ENCODE results near the gene BACH2.

The BACH2 gene

DNA sequence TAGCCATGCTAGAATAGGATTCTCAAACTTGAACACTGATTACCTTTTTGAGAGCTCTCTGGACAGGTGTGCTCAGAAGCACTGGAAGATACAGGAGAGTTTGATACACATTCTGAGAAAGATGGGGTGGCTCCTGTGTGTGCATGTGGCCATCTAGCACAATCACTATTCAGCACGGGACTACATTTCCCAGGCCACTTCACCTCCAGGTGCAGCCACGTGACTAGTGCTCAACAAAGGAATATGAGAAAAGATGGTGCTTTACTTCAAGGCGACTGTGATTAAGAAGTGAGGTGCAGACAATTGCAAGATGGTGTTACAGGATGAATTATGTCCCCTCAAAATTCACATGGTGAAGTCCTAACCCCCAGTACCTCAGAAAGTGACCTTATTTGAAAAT is 103.8 kb downstream of the BACH2 start:
- H3K9me3 ChIP-seq (ENCODE audit: control insufficient read depth, insufficient read depth, low read depth, low read length), result peaks cover 8% of the 10 kb centered on the region
- 0 out of 2 replicates have a peak, but pooled peaks cover 5% of the 10 kb centered on the region for H3K4me1 ChIP-seq (ENCODE audit: control insufficient read depth, insufficient read depth, low read length)
- H3K4me3 ChIP-seq (ENCODE audit: low read depth, low read length), result no peak overlapping the region
- no peaks in the 10 kb centered on the region for H3K36me3 ChIP-seq (ENCODE audit: control insufficient read depth, insufficient read depth, low read length)
- H3K9ac ChIP-seq (ENCODE audit: low read length), result no peak overlapping the region
- no peaks in the 10 kb centered on the region for H3K27me3 ChIP-seq (ENCODE audit: control insufficient read depth, insufficient read depth, low read length)
- no peak overlapping the region for H3K27ac ChIP-seq (ENCODE audit: low read depth, low read length)

DNA sequence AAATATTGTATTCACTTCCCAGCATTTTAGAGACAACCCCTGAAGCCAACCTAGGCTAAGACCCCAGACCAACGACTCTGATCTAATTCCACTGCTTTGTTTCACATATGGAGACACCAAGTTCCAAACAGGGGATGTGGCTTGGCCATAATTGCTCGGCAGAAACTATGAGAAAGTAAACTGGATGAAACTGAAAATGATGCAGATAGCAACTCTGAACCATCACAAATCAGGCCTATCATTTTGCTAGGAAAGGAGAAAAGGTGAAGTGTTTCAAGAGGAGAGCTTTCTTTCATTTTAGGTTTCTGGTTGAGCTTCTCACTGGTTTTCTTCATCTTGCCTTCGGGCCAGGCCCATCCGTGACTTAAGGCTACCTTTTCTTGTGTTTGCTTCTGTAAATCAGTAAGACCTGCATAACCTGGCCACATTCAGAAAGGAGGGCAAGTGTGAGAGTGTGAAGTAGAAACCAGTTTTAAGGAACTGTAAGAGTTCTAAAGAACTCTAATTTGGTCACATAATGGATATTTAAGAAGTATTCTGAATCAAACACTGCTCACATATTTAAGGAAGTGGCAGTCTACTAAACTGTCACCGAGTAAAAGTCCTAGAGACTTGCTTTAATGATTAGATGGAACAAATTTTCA is 105.8 kb downstream of the BACH2 start:
- Histone ChIP-seq H3K27me3 (ENCODE audit: control insufficient read depth, insufficient read depth, low read length) (no peaks in the 10 kb centered on the region), H3K4me3 (ENCODE audit: low read depth, low read length) (no peak overlapping the region), H3K9me3 (ENCODE audit: control insufficient read depth, insufficient read depth, low read depth, low read length) (no peaks in the 10 kb centered on the region), H3K36me3 (ENCODE audit: control insufficient read depth, insufficient read depth, low read length) (no peaks in the 10 kb centered on the region), H3K4me1 (ENCODE audit: control insufficient read depth, insufficient read depth, low read length) (peaks cover 9% of the 10 kb centered on the region; the same call in 1 of the 2 replicates), H3K9ac (ENCODE audit: low read length) (no peak overlapping the region), H3K27ac (ENCODE audit: low read depth, low read length) (no peak overlapping the region)

DNA sequence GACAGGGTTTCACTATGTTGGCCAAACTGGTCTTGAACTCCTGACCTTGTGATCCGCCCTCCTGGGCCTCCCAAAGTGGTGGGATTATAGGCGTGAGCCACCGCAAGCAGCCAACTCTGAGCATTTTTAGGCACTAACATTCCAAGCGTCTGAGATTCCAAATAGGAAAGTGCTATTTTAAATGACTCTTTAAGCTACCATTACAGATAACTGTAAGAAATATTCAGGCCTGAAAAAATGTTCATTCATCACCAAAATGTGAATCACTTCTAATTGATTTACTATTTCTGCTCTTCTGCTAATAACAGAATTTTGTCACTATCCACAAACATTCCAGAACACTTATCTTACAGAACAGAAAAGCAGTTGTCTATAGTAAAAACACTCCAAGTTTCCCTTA is 106.5 kb downstream of the BACH2 start:
- Histone ChIP-seq H3K9me3 (ENCODE audit: control insufficient read depth, insufficient read depth, low read depth, low read length) (no peaks in the 10 kb centered on the region), H3K27me3 (ENCODE audit: control insufficient read depth, insufficient read depth, low read length) (no peaks in the 10 kb centered on the region), H3K27ac (ENCODE audit: low read depth, low read length) (no peak overlapping the region), H3K9ac (ENCODE audit: low read length) (no peak overlapping the region), H3K4me3 (ENCODE audit: low read depth, low read length) (no peak overlapping the region), H3K4me1 (ENCODE audit: control insufficient read depth, insufficient read depth, low read length) (peaks cover 4% of the 10 kb centered on the region; the same call in 1 of the 2 replicates), H3K36me3 (ENCODE audit: control insufficient read depth, insufficient read depth, low read length) (no peaks in the 10 kb centered on the region)

DNA sequence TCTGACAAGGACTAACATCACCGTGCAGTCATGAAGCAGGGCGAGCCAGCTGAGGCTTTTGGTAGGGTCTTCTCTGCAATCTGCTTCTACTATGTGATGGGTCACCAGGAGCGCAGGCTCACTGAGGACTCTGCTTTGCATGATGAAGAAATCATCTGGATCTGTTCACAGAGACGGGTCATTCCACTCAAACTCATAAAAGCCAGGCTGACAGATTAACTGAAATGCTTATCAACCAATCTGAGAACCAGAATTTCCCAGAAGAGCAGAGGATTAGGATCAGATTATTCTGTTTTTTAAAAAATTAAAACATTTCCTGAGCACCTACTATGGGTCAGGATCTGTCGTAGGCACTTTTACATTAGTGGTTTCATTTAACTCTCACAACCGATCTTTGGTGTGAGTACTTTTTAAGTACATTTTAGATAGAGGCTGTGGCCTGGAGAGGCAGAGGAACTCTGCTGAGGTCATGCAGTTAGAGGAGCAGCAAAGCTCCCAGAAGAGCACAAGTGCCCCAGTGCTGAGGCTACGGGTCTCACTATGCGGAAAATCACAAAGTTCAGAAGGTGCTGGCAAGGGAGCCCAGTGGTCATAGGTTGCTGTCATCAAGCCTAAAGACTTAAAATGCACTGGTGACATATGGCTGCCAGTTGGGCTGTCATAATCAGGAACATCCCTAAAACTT is 109.1 kb downstream of the BACH2 start:
- Histone ChIP-seq H3K27me3 (ENCODE audit: control insufficient read depth, insufficient read depth, low read length) (no peaks in the 10 kb centered on the region), H3K4me1 (ENCODE audit: control insufficient read depth, insufficient read depth, low read length) (peaks cover 4% of the 10 kb centered on the region), H3K9me3 (ENCODE audit: control insufficient read depth, insufficient read depth, low read depth, low read length) (no peaks in the 10 kb centered on the region), H3K4me3 (ENCODE audit: low read depth, low read length) (no peak overlapping the region), H3K9ac (ENCODE audit: low read length) (no peak overlapping the region), H3K36me3 (ENCODE audit: control insufficient read depth, insufficient read depth, low read length) (no peaks in the 10 kb centered on the region), H3K27ac (ENCODE audit: low read depth, low read length) (no peak overlapping the region)

DNA sequence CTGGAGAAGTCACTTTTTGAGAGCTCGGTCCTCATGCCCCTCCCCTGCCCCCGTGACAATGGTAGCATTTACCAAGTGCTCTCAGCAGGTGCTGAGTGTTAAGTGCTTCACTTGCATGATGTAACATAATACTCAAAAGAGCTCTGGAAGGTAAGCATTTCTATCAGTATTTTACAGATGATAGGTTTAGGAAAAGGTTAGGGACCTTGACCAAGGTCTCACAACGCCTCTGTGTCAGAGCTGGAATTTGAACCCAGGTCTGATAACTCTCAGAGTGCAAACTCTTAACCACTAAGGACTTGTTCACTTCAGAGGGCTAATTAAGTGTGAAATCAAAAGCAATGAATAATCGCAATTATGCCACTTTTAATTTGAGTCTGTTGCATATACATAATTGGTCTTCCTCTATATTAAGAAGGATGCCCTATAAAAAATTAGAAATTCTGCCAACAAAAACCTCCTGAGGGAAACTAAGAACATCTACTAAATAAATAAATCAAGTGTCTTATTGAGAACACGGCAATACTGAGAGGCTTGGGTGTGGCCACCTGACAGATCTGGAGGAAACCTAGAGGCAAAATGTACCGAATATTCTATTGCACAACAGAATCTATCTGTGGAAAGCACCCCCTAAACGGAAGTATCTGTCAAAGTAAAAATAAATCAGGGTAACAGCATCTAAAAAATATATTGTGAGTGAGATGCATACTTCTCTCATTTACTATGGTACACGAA is 109.8 kb downstream of the BACH2 start:
- H3K27ac ChIP-seq (ENCODE audit: low read depth, low read length), result no peak overlapping the region
- H3K9me3 ChIP-seq (ENCODE audit: control insufficient read depth, insufficient read depth, low read depth, low read length), result no peaks in the 10 kb centered on the region
- peaks cover 4% of the 10 kb centered on the region for H3K4me1 ChIP-seq (ENCODE audit: control insufficient read depth, insufficient read depth, low read length)
- H3K4me3 ChIP-seq (ENCODE audit: low read depth, low read length), result no peak overlapping the region
- H3K36me3 ChIP-seq (ENCODE audit: control insufficient read depth, insufficient read depth, low read length), result no peaks in the 10 kb centered on the region
- H3K9ac ChIP-seq (ENCODE audit: low read length), result no peak overlapping the region
- no peaks in the 10 kb centered on the region for H3K27me3 ChIP-seq (ENCODE audit: control insufficient read depth, insufficient read depth, low read length)

DNA sequence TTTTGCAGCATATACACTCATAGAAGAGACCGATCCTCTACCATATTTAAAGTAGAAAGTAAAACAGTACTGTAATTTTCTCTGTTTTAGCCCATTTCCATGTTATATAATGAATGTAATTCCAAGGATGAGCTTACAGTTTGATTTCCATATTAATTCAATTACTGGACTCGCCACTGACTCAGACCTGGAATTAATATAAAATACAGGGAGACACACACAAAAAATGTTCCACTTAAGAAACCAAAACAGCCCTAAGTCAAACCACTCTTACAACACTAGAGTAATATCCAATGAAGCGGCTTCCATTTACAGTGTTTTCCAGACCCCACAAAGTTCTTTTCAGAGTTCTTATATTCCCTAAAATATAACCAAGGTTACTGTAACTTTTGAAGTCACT is 110.6 kb downstream of the BACH2 start:
- Histone ChIP-seq H3K4me3 (ENCODE audit: low read depth, low read length) (no peak overlapping the region), H3K36me3 (ENCODE audit: control insufficient read depth, insufficient read depth, low read length) (no peaks in the 10 kb centered on the region), H3K9ac (ENCODE audit: low read length) (no peak overlapping the region), H3K27ac (ENCODE audit: low read depth, low read length) (no peak overlapping the region), H3K27me3 (ENCODE audit: control insufficient read depth, insufficient read depth, low read length) (no peaks in the 10 kb centered on the region), H3K9me3 (ENCODE audit: control insufficient read depth, insufficient read depth, low read depth, low read length) (no peaks in the 10 kb centered on the region), H3K4me1 (ENCODE audit: control insufficient read depth, insufficient read depth, low read length) (peaks cover 4% of the 10 kb centered on the region)

DNA sequence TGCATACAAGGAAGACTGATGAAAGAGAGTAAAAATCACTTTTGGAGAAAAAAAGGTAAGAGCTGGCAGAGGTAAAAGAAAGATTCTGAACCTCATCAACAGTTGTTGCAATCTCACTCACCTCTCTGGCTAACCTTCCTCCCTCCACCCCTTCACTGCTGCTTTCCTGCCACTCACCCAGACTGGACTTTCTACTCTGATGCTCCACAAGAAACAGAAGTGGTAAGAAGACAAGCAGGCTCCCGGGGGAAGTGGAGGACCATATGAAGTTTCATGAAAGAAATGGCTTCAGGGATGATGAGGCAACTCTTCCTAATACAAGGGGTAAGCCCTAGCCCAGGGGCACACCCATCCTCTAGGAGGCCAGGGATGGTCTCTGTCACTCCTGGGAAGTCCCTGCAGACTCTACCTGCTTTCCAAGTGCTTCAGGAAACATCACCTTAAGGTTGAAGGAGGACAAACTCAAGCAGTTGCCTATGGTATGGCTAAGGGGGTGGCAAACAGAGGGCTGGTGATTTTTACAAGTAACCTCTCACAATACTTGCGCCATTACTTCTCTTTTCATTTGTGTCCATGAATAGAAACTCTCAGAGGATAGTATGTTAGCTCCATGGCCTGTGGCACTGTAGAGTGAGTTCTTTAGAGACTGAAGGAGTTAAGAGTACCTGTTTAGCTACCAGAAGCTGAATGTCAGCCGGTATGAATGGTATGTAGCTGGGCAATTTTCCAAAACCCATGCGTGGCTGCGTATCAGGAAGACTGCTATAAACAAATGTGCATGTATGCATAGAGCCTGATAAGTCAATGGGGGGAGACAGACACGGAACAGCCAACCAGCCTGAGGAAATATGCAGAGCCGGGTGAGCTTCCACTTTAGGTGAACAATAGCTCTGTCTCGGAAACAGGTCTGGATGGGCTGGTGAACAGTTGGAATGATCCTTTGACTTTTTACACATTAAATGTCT is 112.0 kb downstream of the BACH2 start:
- Histone ChIP-seq H3K27ac (ENCODE audit: low read depth, low read length) (no peak overlapping the region), H3K36me3 (ENCODE audit: control insufficient read depth, insufficient read depth, low read length) (no peaks in the 10 kb centered on the region), H3K9ac (ENCODE audit: low read length) (no peak overlapping the region), H3K9me3 (ENCODE audit: control insufficient read depth, insufficient read depth, low read depth, low read length) (no peaks in the 10 kb centered on the region), H3K27me3 (ENCODE audit: control insufficient read depth, insufficient read depth, low read length) (no peaks in the 10 kb centered on the region), H3K4me1 (ENCODE audit: control insufficient read depth, insufficient read depth, low read length) (peaks cover 4% of the 10 kb centered on the region), H3K4me3 (ENCODE audit: low read depth, low read length) (no peak overlapping the region)

DNA sequence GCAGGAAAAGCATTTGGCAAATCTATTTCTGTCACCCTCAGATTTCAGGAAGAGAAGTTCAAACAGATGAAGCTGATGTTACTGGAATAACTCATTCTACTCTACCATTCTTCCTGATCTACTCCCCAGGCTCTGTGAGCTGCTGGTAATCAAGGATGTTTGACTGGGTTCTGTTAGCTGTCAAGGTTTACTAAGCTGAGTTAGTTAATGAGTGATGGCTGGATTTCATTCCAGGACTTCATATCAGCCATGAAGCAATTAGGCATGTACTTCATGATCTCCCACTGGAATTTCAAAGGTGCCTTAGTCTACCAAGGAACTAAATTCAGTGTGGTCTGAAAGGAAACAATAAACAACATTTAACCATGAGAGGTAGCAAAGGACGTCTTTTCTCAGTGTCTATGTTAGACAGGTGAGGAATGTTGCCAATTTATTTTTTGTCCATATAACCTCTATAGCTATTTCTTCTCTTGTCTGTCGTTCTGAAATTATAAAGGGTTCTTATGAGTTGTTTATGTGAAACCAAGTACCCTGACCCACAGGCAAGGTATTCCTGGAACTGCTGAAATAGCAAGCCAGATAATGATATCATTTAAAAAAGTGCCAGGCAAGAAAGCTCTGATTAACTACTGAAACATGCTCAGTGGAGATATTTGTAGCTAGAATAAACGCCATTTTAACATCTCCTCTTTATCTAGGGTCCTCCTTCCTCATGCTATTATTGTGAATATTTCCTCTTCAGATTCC is 112.9 kb downstream of the BACH2 start:
- no peak overlapping the region for H3K27ac ChIP-seq (ENCODE audit: low read depth, low read length)
- no peaks in the 10 kb centered on the region for H3K27me3 ChIP-seq (ENCODE audit: control insufficient read depth, insufficient read depth, low read length)
- H3K9me3 ChIP-seq (ENCODE audit: control insufficient read depth, insufficient read depth, low read depth, low read length), result no peaks in the 10 kb centered on the region
- H3K4me1 ChIP-seq (ENCODE audit: control insufficient read depth, insufficient read depth, low read length), result peaks cover 4% of the 10 kb centered on the region
- no peak overlapping the region for H3K9ac ChIP-seq (ENCODE audit: low read length)
- no peak overlapping the region for H3K4me3 ChIP-seq (ENCODE audit: low read depth, low read length)
- H3K36me3 ChIP-seq (ENCODE audit: control insufficient read depth, insufficient read depth, low read length), result no peaks in the 10 kb centered on the region

DNA sequence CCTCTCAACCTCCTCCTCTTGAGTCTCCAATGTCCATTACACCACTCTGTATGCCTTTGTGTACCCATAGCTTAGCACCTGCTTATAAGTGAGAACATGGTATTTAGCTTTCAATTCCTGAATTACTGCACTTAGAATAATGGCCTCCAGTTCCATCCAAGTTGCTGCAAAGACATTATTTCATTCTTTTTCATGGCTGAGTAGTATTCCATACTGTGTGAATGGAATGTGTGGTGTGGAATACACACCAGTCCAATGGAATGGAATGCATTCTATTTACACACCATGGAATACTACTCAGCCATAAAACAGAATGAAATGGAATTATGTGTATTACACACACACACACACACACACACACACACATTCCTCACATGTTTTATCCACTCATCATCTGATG is 116.1 kb downstream of the BACH2 start:
- Histone ChIP-seq H3K36me3 (ENCODE audit: control insufficient read depth, insufficient read depth, low read length) (no peaks in the 10 kb centered on the region), H3K27me3 (ENCODE audit: control insufficient read depth, insufficient read depth, low read length) (no peaks in the 10 kb centered on the region), H3K9ac (ENCODE audit: low read length) (no peak overlapping the region), H3K9me3 (ENCODE audit: control insufficient read depth, insufficient read depth, low read depth, low read length) (no peaks in the 10 kb centered on the region), H3K4me3 (ENCODE audit: low read depth, low read length) (no peak overlapping the region), H3K27ac (ENCODE audit: low read depth, low read length) (no peak overlapping the region), H3K4me1 (ENCODE audit: control insufficient read depth, insufficient read depth, low read length) (peaks cover 5% of the 10 kb centered on the region; the same call in 1 of the 2 replicates)

All from HUES6 (cell line).